T-helper 1 cell (primary cell): Measurements from ENCODE around the gene FCHSD1.
A peak's percentile ranks its signal among the peaks of the same experiment; 100 is the strongest.

Experiments used
- DNase-seq, 5 donors: peaks; one replicate each; pipeline ENCODE4 v3.0.0-alpha.2; 2012 to 2020

The FCHSD1 gene

DNA sequence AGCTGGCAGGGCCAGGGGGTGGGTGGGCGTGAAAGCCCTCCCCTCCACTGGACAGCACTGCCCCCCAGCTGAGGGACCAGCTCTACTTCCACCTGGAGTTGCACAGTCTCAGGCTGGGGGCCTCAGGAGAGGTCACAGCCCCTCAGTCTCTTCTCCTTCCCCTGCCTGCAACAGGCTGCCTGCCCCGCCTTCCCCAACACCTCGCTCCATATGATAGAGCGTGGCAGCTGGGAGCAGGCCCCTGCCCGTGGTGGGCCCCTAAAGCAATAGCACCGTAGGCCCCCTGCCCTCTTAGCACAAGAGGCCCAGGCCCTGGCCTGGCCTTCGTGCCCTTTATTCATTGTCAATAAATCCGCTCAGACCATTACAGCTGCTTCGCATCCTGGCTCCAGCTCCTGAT is 10.5 kb downstream of the FCHSD1 start:
- DNase-seq = no peak

DNA sequence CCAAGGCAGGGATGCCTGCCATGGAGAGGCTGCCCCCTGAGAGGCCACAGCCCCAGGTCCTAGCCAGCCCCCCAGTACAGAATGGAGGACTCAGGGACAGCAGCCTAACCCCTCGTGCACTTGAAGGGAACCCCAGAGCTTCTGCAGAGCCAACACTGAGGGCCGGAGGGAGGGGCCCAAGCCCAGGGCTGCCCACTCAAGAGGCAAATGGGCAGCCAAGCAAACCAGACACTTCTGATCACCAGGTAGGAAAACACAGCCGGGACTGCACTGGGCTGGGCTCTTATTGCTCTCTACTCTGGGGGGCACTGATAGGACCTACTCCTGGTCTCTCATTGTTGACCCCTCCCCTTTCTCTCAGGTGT is 11.2 kb downstream of the FCHSD1 start:
- DNase-seq = no peak

DNA sequence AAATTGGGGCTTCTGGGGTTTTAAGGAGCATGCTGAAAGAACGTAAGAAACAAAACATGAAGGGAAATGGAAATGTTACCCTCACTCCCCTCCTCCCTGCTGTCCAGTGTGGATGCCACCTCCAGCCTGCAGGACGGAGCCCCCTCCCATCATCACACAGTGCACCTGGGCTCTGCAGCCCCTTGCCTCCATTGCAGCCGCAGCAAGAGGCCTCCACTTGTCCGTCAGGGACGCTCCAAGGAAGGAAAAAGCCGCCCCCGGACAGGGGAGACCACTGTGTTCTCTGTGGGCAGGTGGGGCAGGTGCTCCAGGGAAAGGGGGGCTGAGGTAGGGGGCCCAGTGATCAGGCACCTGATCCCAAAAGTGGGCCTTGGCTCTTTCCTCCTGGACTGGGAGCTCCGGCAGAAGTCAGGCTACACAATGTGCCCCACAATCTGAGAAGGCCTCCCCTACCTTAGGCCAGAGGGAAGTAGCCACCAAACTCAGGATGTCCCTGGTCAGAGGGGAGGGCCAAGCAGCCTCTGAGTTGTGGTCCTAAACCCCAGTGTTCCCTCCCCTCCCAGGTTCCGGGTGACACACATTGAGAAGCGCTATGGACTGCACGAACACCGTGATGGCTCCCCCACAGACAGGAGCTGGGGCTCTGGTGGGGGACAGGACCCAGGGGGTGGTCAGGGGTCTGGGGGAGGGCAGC is 11.7 kb downstream of the FCHSD1 start:
- DNase-seq = no peak

DNA sequence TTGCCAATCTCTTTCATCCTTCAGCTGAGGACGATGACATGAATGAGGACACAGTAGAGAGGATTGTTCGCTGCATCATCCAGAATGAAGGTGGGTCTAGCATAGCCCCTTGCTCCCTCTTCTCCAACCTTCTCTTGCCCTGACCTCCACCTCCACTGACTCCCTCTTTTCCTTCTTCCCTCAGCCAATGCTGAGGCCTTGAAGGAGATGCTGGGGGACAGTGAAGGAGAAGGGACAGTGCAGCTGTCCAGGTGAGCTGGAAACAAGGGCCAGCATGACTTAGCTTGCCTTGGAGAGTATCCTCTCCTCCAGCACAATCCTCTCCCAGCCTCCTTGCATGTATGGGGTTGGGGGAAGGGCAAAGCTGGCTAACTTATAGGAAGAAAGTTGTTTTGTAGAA is 12.4 kb downstream of the FCHSD1 start:
- DNase-seq = no peak

DNA sequence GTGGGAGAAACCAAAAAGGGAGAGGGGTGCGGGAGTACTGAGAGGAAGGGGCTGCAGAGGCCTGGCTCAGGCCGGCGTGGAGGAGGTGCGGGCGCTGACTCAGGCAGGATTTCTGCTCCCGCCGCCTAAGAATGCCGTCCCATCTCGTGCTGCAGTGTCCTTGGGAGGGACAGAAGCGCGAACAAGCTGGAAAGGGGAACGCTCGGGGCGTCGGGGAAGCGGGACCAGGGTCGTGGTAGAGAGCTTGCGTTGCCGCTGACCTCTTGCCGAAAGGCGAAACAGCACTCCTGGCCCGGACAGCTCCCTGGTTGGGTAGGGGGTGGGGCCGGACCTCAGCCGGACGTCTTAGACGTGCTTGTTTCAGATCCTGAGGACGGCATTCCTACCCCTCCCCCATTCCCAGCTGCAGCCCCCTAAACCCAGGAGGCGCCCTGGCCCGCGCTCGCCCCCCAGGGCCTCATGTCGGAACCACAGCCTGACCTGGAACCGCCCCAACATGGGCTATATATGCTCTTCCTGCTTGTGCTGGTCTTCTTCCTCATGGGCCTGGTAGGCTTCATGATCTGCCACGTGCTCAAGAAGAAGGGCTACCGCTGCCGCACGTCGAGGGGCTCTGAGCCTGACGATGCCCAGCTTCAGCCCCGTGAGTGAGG is 13.3 kb downstream of the FCHSD1 start:
- peak; percentile 15 to 69 (median 38) for DNase-seq

DNA sequence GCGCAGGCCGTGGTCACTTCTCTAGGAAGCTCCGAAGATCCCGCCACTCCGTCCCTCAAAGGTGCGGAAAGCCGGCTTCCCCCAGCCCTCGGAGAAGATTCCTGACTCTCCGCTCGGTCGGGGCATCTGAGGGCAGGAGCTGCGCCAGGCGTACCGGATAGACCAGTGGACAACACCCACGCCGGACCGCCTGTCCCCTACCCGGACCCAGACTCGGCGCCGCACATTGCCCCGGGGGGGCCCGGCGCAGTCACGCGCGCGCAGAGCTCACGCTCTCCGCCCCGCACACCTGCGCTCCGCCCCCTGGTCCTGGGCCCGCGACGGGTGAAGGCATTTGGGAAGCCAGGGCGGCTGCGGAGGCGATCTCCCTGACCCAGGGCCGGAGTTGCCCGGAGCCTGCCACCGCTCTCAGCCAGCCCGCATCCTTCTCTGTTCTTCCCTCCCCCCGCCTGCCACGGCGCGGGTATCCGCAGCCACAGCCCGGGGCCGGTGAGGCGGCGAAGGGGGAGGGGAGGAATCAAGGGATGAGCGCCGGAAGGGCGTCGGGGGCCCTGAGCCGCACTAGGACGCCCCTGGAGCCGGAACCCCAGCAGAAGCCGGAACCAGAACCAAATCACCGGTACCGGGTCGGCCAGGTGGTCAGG is 14.0 kb downstream of the FCHSD1 start:
- peak; percentile 30 to 66 (median 46) for DNase-seq

DNA sequence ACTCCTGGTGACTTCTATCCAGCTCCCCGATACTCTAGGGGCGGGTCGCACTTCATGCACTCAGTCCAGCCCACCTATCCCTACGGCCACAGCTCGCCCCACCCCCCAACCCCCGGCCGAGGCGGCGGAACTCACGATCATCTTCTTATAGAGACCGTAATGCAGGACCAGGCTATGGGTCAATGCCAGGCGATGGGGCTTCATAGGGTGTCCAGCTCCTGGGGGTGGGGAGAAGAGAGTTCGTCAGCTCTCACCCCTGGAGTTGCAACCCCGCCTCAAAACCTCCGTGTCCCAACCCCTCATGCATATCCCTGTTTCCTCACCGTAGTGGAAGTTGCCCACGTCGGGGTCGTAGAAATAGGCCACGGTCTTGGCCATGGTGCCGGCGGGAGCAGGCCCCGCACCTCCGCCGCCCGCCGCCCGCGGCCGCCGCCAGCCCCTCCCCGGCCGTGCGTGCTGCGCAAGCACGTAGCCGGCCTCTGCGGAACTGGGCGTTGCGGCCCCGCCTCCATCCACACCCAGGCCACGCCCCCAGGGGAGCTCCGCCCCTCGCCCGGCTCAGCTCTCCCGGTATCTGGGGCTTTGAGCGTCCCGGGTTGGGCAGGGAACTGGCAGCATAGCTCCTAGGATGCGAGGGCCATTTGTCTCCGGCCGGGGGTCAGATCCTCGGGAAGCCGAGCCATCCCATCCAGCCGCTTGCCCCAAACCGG is 14.7 kb downstream of the FCHSD1 start, which contains the start of the genes HDAC3 and RELL2:
Gene HDAC3, minus strand, starts transcription at position 437 of the 710 bp plus-strand sequence. Its CDS starts 59 bp downstream, at position 378.
Gene RELL2, plus strand, starts transcription at position 585 of the 710 bp plus-strand sequence. CDS start 1,229 bp downstream, outside the sequence.
- DNase-seq = peak; percentile 82 to 93 (median 91)

DNA sequence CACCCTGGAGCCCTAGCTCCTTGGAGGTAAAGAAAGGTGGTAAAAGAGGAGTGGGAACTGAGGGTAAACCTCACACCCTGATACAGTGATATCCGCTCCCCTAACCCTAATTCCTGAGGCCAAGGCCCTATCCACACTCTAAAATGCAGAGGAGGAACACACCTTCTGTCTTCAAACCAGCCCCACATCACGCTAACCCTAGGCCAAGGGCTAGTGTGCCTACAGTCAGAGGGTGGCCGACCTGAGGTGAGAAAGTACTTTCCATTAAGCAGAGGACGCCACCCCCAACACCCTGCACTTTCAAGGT is 15.2 kb downstream of the FCHSD1 start:
- DNase-seq = no peak

DNA sequence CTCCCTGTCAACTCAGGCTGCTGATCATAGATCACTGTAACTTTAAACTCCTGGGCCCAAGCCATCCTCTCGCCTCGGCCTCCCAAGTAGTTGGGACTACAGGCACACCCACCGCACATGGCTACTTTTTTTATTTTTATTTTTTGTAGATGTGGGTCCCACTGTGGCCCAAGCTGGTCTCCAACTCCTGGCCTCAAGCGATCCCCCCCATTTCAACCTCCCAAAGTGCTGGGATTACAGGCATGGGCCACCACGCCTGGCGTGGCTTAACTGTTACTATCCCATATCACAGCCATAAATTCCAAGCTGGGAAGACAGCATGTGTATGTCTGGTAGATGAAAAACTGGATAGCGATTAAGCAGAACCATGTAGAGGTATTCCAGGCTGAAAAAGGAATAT is 15.6 kb downstream of the FCHSD1 start:
- no peak for DNase-seq

DNA sequence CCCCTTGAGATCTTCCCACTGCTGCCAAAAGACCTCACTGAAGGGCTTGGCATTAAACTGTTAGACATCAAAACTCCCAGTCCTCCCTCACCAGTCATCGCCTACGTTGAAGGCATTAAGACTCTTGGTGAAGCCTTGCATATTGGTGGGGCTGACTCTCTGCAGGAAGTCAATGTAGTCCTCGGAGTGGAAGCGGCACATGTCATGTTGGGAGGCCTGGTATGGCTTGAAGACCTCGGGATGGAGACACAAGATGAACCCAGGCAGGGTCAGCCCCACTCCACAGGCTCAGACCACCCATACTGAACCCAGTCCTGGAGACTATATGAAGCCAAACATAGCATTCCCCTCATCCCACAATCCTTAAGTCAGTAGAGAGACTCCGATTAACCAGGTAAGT is 16.5 kb downstream of the FCHSD1 start:
- no peak for DNase-seq

DNA sequence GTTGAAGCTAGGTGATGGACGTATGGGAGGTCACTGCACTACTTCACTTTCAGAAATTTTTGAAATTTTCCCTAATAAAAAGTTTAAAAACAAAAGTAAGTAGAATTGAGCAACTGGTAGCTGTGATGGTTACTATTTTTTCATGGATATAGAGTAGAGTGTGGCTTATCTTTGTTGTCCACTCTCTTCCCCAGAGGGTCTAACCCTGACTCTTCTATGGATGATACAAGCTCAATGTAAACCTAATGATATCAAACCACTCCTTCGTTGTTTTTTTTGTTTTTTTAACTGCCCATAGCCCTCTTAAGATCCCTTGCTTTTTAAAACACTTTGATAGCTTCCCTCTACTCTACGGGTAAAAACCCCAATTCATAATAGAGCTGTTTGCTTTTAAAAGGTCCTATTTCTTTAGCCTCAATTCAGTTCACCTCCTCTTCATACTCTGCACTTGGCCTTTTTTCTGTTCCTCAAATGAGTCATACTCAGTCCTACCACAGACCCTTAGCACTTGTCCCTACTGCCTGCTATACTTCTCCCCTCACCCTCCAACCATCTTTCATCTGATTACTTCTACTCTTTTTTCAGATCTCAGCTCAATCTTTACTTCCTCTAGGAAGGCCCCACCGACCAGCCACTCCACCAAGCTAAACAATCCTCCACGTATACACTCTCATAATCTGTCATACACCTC is 17.2 kb downstream of the FCHSD1 start:
- peak in 1 of 5 donors; percentile 33 for DNase-seq

DNA sequence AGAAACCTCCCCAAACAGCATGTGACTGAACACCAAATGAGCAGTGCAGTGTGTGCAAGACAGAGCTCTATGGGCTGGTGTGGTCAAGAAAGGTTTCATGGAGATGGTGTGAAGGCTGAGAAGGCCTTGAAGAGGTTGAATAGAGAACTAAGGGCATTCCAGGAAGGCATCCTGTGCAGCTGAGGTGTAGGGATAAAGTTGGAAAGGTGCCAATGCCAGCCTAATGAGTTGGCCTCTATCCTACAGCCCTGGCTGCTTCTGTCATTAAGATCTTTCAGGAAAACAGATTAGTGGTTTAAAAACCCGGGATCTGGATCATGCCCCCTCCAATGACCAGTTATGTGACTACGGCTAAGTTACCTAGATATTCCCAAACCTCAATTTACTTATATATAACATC is 18.6 kb downstream of the FCHSD1 start:
- no peak for DNase-seq

DNA sequence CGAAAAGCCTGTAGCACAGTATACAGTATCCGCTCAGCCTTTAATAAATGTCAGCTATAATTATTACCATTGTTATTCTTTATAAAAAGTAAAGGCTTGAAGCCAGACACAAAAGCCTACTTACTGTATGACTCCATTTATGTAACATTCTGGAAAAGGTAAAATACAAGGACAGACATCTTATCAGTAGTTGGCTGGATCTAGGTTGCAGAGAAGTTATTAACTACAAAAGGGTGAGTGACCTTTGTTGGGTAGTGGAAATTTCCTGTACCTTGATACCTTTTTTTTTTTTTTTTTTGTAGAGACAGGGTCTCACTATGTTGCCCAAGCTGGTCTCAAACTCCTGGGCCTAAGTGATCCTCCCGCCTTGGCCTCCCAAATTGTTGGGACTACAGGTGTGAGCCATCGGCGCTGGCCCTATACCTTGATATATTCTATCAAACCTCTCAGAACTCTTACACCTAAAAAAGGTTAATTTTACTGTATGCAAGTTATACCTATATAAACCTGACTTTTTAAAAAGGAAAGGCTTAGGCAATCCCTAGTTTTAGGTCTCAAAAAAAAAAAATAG is 20.6 kb downstream of the FCHSD1 start:
- no peak for DNase-seq

DNA sequence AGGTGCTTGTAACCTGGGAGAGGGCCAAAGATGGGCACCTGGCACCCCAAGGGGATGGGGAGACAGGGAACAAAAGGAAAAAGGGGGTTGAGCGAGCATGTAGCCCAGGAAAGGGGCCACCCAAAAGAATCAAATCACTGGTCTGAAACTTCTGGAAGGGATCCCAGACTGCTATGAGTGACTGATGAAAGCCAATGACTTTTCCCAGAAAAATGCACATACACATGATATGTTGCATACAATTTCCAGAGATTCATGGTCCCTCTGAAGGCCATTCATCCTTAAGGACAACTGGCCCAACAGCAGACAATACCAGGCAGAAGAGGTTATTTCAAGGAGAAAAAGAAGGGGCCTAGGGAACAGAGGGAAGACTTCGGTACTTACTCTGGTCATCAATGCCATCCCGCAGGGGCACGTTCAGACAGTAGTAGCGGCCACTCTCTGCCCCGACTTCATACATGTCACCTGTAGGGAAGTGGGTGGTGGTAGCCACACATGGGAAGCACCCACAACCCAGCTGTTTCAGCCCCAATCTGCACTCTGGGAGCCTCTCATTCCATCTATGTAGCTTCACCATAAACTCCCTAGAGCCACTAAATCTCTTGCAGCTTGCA is 22.9 kb downstream of the FCHSD1 start:
- DNase-seq = no peak

DNA sequence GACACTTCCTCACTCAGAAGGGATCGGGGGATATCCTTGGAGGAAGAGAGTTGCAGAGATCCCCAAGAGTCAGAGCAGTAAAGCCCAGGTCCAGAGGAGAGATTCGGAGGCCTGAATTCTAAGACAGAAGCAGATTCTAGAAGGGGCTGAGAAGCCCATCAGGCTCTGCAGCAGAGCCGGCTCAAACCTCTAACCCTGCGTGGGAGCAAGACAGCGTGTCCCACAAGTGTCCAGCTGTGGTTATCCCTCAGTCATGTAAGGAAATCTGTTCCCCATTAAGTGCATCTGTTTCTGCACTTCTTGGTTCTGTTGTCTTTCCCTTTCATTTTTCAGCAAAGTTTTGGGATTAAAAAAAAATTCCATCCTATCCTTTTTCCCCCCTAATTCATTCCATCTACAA is 27.6 kb downstream of the FCHSD1 start:
- no peak for DNase-seq

DNA sequence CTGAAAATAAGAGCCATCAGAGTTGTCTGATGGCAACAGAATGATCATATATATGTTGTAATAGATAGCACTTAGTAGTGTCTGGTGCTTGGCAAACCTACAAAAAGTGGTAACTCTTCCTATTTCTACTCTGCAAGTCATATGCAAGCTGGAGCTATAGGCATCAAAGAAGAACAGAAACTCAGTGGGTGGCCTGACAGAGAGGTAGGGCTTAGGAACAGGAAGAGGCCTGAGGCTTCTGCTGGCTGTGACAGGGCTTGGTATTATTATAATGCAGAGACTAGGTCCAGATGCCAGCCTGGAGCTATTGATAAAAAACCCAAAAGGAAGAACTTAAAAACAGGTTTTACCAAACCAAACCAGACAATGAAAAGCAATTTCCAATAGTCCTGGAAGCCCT is 28.0 kb downstream of the FCHSD1 start:
- peak in 1 of 5 donors; percentile 67 for DNase-seq

DNA sequence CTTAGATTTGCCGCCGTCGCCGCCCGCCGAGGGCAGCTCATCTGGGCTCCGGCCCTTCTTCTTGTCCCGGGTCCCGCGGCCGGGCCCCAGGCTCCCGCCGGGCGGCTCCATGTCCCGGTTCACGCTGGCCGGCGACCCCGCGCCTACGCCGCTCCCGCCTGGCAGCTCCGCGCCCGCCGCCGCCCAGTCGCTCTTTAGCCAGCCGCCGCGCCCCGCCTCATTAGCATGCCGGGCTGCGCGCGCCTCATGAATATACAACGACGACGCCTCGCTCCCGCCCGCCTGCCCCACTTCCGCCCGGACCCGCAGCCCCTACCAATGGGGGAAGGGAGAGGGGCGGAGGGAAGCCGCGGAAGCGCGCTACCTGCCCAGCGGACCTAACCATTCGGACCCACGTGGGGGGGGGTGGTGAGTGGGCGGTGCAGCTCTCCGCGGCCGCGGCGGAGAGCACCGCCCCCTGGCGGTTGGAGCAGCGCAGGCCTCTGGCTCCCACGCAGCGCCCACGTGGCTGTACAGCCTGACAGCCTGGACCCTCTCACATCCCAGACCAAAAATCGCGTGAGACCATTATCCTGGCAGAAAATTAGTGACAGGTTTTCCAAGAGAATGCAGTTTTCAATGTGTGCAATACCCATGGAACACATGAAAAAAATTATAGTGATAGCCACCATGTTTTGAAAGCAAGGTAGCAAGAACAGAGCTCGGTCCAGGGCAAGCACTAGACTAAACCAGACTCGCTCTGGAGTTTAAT is 32.2 kb downstream of the FCHSD1 start, which contains the start of gene DIAPH1:
Gene DIAPH1, minus strand, starts transcription at position 197 of the 751 bp plus-strand sequence. Its CDS starts 86 bp downstream, at position 111.
- peak; percentile 96 to 98 (median 98) for DNase-seq

DNA sequence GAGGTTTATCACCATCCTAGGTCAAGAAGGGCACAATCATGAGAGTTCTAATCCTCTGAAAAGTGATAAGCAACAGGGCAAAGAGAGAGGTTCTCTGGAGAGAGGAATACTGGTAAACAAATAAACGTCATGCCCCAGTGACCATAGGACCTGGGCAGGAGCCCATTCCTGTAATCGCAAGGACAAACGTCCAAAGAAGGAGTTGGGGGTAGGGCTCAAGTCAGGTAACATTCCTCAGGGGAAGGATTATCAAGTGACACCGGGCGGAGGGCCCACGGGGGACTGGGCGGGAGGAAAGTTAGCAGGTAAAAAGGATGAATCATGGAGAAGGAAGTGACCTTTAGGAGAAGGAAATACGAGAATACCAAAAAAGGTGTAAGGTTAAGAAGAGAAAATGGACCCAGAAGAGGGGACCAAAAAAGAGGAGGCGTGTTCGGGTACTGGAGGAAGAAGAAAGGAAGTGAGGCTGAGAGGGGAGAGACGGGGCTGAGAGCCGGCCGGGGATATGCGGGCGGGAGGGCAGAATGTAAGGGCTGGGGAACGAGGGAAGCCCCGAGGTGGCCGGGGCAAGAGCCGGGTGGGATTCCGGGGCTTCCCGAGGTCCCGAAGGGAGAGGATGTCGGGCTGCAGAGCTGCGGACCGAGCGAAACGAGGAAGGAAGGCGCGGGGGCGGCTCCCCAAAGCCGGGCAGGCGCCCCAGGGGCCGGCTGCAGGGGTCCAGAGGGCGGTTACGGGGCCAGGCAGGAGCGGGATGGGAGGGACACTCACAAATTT is 33.0 kb downstream of the FCHSD1 start:
- peak; percentile 18 to 58 (median 41) for DNase-seq

DNA sequence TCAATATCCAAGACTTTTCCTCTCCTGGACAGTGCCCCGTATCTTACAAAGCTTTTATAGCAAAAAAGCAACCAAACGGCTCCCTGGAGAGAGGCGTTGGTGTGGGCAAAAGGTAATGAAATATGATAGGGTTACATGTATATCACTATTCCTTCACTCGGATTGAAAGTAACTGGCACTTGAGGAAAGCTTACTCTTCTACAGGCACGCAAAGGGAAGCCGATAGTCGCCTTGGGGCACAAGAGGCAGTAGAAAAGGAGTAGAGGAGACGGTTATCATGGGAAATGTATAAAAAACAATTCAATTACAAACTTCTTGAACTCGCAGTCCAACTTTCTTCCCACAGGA is 33.6 kb downstream of the FCHSD1 start:
- DNase-seq = no peak

DNA sequence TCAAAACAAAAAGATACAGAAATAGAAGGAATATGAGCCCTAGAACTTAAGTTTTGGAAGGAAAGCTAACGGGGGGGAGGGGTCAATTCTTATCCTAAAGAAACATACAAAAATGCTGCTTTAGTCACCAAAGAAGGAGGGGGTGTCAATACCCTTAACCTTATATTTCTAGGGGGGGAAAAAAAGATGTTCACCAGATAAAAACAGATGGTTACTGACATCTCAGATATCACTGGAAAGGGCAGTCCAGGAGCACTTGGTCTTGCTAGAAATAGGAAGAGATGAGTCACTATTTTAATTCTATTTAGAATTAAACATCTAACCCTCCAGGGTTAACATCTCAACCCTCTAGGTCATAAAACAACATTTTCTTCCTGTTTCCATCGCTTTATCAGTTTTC is 34.1 kb downstream of the FCHSD1 start:
- DNase-seq = no peak
